GF-D8 (cell line): ENCODE measurements around the gene PYGO2.
A peak's percentile ranks its signal among the peaks of the same experiment; 100 is the strongest.
"Not testable (repeated sequence)": the region's sequence is repeated elsewhere in the genome, so short reads cannot be mapped to it uniquely, and the experiment has no call there.

ENCODE experiments used
- DNase-seq: peaks from one replicate; lab custom pipeline; 2025; lab: John Stamatoyannopoulos, UW

The PYGO2 gene

GRCh38 chr1:155000411-155000725, 38.8 kb upstream of the PYGO2 start:
- DNase-seq = no peak

- DNase-seq = peak; percentile 33
These were observed 38.2 kb upstream of the PYGO2 start for GRCh38 chr1:154999571-155000410.

- peak; percentile 81 for DNase-seq
These were observed 37.4 kb upstream of the PYGO2 start for GRCh38 chr1:154998818-154999570.

DNA sequence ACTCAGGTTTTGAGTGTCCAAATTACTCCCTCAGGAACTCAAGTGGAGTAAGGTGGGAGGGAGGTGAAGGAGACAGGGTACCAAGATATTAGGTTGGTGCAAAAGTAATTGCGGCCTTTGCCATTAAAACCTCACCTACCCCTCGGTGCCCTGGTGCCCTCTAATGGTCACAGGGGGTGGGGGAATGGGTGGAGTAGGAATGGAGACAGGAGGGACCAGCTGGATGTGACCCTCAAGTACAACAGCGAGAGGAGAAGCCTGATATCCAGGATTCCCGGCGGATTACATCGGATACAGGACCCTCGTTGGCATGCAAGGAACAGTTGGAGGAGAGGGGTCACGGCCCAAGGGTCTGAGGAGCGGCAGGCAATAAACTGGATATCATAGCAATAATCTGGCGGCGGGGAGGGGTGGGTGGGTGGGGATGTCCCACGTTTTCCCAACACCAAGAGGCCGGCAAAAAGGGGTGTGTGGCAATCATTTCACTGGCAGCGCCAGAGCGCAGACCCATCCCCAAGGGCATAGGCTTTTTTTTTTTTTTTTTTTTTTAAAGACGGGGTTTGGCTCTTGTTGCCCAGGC, 36.7 kb upstream of the PYGO2 start:
- no peak for DNase-seq

DNA sequence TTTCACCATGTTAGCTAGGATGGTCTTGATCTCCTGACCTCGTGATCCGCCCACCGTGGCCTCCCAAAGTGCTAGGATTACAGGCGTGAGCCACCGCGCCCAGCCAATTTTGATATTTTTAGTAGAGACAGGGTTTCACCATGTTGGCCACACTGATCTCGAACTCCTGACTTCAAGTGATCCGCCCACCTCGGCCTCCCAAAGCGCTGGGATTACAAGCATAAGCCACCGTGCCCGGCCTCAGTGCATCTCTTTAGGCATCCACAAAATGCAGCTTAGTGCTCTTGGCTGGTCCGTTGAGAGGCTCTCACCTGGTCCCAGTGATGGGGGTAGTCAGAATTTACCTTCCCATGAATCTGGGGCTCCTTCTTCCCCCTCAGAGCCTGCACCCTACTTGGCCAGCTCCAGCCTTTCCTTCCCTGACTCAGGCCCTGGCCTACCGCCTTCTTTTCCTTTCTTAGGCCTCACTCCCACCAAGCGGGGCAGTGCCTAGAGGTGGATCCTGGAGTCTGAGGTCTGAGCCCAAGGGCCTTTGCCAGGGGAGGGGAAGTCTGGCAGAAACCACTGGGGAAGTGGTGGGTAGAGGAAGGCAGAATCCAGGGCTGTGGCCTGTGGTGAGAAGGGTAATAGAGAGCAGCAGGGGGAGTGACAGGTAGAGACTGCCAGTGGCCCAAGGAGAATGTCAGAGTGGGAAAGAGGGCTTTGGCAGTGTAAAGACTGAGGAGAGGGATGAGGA, 35.6 kb upstream of the PYGO2 start:
- peak; percentile 62 for DNase-seq

GRCh38 chr1:154995301-154995983, 33.9 kb upstream of the PYGO2 start:
- DNase-seq = peak; percentile 50

GRCh38 chr1:154994591-154994990, 33.0 kb upstream of the PYGO2 start:
- peak; percentile 31 for DNase-seq

- DNase-seq = no peak
These were observed 32.6 kb upstream of the PYGO2 start for GRCh38 chr1:154994269-154994587.

DNA sequence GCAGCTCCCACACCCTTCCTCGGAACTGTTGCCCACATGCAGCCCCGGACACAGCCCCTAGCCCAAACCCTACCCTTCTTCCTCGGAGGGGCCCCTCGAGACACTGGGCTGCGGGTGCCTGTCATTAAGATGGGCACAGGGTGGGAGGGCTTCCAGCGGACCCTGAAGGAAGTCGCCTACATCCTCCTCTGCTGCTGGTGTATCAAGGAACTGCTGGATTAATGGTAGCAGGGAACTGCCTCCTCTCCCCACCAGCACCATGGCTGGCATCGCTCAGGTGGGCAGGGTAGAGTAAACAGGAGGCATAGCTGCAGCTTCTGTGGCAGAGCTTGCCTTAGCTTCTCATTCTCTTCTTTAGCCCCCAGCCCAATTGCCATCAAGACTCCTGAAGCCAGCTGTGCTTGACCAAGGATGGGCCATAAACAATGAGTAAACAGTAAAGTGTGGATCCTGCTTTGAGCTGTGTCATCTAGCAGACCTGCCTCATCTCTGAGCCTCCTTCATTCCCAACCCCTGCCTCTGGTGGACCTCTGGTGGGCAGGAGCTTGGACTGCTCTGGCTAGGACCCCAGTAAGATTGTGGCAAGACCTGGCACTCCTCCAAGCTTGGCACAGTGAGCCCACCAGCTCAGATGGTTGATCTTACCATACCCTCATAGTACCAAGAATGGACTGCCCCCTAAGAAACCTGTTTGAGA, 32.1 kb upstream of the PYGO2 start, which contains the start of gene LENEP:
Gene LENEP (plus strand): TSS at position 15 of the 697 bp plus-strand sequence. CDS start 22 bp downstream, at position 37.
- DNase-seq = no peak

GRCh38 chr1:154992721-154993571, 31.4 kb upstream of the PYGO2 start:
- DNase-seq = no peak

DNA sequence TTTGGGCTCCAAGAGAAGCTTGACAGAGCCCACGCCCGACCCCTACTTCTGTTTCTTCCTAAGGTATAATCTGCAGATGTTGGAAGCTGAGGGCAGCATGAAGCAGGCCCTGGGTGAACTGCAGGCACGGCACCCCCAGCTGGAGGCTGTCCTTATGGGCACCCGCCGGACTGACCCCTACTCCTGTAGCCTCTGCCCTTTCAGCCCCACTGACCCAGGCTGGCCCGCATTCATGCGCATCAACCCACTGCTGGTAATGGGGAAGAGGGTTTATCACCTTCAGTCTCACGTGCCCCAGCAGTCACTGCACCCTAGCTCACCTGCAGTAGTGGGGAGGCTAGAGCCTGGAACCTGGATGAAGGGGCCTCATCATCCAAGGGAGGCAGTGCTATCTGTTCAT, 28.7 kb upstream of the PYGO2 start:
- no peak for DNase-seq

DNA sequence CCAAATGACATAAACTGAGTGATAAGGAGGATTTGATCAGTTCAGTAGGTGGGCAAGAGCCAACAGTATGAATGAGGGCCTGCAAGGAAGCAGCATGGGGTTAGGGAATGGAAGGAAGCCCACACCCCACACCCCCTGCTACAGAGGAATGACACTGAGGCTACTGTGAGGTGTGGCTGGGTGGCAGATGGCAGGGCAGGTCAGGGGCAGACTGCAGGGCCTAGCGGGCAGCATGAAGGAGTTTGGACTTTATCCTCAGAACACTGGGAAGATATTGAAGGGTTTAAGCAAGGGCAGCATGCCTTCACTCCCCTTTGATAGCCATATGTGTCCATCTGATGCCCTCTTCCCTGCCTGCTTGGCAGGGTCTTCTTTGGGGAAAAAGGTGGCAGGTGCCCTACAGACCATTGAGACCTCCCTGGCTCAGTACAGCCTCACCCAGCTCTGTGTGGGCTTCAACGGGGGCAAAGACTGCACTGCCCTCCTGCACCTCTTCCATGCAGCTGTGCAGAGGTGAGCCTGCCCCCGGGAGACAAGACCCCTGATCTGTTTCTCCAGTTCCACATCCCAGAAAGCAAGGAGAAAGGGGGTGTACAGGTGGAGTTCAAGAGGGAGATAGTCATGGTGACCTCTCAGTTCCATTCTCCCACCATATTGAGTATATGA, 27.7 kb upstream of the PYGO2 start:
- no peak for DNase-seq

DNA sequence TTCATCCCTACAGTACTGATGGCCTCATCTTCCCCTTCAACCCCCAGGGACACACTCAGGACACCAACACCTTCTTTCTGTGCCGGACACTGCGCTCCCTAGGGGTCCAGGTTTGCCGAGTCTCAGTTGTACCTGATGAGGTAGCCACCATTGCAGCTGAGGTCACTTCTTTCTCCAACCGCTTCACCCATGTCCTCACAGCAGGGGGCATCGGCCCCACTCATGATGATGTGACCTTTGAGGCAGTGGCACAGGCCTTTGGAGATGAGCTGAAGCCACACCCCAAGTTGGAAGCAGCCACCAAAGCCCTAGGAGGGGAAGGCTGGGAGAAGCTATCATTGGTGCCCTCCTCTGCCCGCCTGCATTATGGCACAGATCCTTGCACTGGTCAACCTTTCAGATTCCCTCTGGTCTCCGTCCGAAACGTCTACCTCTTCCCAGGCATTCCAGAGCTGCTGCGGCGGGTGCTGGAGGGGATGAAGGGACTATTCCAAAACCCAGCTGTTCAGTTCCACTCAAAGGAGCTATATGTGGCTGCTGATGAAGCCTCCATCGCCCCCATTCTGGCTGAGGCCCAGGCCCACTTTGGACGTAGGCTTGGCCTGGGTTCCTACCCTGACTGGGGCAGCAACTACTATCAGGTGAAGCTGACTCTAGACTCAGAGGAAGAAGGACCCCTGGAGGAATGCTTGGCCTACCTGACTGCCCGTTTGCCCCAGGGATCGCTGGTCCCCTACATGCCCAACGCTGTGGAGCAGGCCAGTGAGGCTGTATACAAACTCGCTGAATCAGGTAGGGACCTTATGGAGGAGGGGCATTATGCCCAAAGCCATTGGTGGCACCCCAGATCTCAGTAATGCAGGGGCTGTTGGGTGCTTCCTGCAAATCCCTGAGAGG, 26.7 kb upstream of the PYGO2 start:
- no peak for DNase-seq

GRCh38 chr1:154987326-154987725, 25.7 kb upstream of the PYGO2 start:
- DNase-seq = no peak

GRCh38 chr1:154986736-154987135, 25.2 kb upstream of the PYGO2 start:
- DNase-seq = not testable (repeated sequence)

DNA sequence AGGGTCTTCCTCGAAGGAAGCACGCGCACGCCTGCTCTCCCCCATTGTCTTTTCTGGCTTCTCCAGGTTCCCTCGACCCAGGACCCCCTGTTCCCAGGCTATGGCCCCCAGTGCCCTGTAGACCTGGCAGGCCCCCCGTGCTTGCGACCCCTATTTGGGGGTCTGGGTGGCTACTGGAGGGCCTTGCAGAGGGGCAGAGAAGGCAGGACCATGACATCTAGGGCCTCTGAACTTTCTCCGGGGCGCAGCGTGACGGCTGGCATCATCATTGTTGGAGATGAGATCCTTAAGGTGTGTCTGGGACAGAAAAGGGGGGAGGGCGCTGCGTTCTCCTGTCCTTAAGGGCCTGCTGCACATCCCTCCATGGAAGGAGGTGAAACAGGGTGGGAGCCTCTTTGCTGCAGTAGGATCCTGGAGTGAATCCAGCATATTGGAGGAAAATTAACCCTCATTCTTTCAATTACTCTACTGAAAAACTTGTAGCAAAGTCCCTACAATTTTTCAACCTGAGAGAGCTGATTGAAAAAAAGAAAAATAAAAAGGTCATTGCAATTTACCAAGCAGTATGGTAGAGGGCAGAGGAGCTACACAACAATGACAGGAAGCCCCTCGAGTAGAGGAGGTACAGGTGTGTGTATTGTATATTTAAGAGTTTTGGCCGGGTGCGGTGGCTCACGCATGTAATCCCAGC, 22.3 kb upstream of the PYGO2 start:
- DNase-seq = no peak

GRCh38 chr1:154982897-154983648, 21.5 kb upstream of the PYGO2 start, which contains the start of gene FLAD1:
Gene FLAD1, plus strand, starts transcription at chr1:154983344. Its CDS starts 351 bp downstream, at chr1:154983695.
- peak; percentile 98 for DNase-seq
